Measurements from ENCODE around the gene MLIP.
"Not testable (repeated sequence)": the region's sequence is repeated elsewhere in the genome, so short reads cannot be mapped to it uniquely, and the experiment has no call there.

The MLIP gene

GRCh38 chr6:54222217-54222616 is 111.0 kb downstream of the MLIP start:
- DNase-seq (ENCODE audit: low read depth): no peak

GRCh38 chr6:54232703-54233102 is 121.5 kb downstream of the MLIP start:
- DNase-seq (ENCODE audit: low read depth): no peak

- no peak for DNase-seq (ENCODE audit: low read depth)
Measured at GRCh38 chr6:54234539-54234938, 123.3 kb downstream of the MLIP start.

GRCh38 chr6:54236984-54237383 is 125.7 kb downstream of the MLIP start:
- DNase-seq (ENCODE audit: low read depth): no peak

DNA sequence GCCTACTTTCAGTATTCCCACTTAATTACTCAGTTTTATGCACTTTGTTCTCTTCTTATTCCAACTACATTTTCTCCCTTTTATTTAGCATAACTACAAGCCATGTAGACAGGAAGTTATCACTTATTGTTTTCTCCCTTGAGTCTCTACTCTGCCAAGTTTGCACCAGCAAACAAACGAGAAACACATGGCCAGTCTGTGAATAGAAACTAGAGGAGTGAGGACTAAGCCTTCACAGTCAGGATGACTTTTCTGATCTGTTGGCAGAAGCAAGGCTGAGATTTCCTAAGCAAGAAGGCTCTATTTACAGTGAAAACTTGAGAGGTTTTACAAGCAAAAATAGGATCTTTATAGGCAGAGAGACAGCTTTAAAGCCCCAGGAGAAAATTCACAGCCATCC is 127.2 kb downstream of the MLIP start:
- DNase-seq (ENCODE audit: low read depth): no peak

DNA sequence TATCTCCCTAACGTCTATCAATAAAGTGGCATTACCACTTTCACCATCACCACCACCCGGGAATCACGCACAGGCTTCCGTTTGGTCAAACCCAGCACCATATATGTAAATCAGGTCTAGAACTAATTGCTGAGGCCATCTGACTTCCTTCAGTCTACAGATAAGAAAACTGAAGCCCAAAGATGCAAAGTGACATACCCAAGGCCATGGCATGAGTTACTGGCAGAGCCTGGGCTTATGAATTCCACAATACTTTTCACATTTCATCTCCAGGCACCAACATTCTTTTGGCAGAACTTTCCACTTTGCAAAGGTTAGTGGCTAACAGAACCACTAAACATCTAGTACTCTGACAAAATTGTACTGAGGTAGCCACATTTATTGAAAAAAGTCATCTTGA is 132.5 kb downstream of the MLIP start:
- no peak for DNase-seq (ENCODE audit: low read depth)

- no peak for DNase-seq (ENCODE audit: low read depth)
Measured at GRCh38 chr6:54244430-54244829, 133.2 kb downstream of the MLIP start.

DNA sequence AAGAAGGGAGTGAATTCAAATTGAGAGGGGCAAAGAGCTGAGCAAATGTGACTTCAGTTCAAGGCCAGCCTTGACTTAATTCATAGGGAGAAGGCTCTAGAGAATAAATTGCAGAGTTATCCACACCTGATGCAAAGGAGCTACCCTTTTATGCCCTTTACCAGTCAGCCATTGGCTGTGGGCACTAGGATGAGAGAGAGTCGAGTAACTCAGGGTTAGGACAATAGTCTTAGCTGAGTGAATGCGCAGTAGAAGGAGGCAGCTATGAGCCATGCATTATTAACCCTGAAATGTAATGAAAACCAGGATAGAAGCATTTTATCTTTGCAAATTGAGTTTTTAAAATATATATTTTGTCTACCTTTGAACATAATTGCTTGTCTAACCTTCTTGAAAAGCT is 134.0 kb downstream of the MLIP start:
- DNase-seq (ENCODE audit: low read depth): no peak

DNA sequence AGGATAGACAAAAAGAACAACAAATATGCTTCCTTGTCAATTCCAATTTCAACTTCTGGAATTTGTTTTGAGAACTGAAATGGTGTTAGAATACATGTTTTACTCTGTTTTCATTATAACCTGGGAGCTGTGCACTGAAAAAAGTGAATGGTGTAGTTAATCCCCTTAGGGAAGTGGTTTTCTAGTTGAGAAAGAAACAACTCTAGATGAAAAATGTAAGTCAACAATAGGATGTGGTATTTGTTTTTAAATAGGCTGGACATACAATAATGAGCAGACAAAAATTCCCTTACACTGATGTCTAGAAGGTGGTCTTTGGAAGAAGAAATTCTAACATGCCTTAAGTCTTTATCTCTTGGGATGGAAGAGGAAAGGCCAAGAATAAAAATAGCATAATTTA is 137.1 kb downstream of the MLIP start:
- no peak for DNase-seq (ENCODE audit: low read depth)

- no peak for DNase-seq (ENCODE audit: low read depth)
Measured at GRCh38 chr6:54248994-54249393, 137.8 kb downstream of the MLIP start.

DNA sequence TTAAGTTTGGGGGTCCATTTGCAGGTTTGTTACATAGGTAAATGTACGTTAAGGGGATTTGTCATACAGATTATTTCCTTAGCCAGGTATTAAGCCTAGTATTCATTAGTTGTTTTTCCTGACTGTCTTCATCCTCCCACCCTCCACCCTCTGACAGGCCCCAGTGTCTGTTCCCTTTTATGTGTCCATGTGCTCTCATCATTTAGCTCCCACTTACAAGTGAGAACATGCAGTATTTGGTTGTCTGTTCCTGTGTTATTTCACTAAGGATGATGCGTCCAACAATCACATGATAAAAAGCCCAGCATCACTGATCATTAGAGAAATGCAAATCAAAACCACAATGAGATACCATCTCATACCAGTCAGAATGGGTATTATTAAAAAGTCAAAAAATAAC is 138.6 kb downstream of the MLIP start:
- not testable (repeated sequence) for DNase-seq (ENCODE audit: low read depth)

- DNase-seq (ENCODE audit: low read depth): no peak
Measured at GRCh38 chr6:54252496-54252895, 141.3 kb downstream of the MLIP start.

DNA sequence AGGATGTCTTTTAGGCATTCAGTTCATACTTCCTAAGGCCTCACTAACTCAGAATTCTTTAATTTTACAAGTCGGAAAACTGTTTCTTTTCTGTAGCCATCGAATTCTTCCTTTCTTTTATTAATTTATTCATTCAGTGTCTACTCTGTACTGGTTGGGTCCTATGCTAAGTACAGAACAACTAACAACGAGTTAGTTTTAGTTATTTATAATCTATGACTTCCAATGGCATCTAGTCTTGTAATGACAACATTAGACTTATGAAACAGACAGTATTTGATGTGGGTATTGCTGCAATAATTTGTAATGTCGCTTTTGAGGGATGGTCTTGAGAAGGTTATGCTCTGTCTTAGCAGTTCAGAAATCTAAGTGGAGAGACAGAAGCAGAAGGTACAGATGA is 141.7 kb downstream of the MLIP start:
- no peak for DNase-seq (ENCODE audit: low read depth)

GRCh38 chr6:54254886-54255285 is 143.6 kb downstream of the MLIP start:
- no peak for DNase-seq (ENCODE audit: low read depth)

GRCh38 chr6:54255886-54256285 is 144.6 kb downstream of the MLIP start:
- no peak for DNase-seq (ENCODE audit: low read depth)

DNA sequence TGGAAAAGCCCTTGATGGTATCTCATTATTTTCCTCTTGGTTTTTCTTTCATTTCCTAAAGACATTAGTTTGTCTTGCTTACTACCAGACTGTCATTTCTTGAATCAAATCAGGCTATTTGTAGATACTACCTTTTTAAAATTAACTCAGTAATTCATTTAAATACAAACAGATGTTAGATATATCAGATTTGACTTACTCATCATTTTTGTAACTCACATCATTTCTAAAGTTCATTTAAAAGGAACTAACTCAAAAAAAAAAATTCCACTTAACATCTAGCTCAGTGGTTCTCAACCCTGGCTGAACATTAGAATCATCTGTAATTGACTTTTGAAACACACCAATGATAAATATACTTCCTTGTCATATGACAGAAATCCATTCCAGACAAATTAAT is 148.8 kb downstream of the MLIP start:
- no peak for DNase-seq (ENCODE audit: low read depth)

DNA sequence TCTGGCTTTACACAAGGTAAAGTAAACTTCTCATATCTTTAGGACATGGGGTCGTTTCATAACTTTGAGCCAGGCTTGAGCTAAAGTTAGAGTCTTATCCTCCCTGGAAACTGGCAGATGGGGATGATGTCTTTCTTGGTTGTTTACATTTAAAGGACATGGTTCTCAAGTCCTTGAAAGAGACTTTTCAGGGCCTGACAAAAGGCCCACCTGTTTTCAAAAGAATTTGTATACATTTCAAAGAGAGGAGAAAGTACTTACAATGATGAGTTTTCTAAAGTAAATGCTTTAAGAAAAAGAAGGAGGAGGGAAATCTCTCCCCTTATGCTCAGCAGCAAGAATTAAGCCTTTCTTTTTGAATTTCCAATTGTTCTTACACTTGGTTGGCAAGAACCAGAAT is 151.3 kb downstream of the MLIP start:
- DNase-seq (ENCODE audit: low read depth): no peak

DNA sequence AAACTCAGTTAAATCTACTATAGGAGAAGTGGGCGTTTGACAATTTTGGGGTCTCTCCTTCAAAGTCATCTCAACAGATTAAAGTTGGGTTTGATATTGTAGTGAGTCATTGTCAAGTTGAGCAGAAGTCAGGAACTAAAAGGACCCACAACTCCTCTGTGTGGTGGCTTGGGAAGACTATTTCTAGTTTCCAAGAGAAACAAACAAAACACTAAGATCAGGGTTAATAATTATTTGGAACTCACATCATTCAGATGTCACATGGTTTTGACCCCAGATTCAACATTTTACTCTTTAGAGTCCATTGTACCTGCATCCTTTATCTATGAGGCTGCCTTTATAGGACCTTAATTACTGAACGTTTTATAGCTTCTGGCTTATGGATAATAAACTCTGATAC is 151.7 kb downstream of the MLIP start:
- no peak for DNase-seq (ENCODE audit: low read depth)

DNA sequence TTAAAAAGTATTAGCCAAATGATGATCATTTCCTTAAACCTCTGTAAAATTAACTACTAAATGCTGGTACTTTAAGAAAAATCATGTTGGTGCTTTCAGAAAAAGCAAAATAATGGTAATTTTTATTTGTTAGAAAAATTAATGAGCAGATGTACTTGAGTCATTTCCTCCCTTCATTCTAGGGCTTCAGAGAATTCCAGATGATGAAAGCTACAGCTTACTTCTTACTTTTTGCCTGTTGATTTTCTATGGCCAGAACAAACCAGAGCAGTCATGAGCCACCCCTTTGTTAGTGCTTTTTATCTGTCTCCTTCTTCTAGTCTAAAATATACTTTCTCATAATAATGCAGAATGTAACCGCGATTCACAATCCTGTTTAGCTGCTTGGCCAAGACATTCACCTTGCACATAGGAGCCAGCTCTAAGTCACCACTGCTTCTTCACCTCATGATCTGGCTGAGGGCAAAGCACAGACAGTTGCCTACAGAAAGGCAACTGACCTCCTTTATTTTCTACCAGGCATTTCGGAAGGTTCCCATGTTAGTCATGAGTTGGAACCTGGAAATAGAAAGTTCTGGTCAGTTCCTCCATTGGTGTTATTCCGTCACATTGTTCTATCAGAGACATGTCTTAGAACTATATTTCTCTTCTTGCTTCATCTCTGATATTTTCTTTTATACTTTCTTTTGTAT is 153.5 kb downstream of the MLIP start:
- DNase-seq (ENCODE audit: low read depth): no peak

DNA sequence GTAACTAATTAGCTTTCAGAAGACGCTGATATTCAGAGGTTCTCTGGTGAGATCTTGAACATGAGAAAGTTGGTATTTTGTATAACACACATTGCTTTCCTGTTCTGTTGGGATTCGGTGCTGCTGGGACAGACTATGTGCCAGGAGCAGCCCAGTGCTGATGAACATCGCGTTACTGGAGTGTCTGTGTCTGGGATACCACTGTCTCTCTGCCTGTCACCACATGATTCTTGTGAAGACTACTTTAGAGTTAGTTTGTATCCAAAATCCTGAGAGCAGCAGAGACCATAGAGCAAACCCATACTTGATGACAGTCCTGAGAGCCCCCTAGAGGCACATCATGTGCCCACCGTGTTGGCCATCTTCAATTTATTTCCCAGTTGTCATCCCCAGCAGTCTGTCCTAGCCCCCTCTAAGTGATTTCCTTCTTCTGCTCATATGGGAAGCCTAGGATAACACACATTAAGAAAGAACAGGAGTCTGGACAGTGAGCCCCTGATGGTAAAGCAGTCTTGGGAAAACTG is 155.2 kb downstream of the MLIP start:
- no peak for DNase-seq (ENCODE audit: low read depth)

DNA sequence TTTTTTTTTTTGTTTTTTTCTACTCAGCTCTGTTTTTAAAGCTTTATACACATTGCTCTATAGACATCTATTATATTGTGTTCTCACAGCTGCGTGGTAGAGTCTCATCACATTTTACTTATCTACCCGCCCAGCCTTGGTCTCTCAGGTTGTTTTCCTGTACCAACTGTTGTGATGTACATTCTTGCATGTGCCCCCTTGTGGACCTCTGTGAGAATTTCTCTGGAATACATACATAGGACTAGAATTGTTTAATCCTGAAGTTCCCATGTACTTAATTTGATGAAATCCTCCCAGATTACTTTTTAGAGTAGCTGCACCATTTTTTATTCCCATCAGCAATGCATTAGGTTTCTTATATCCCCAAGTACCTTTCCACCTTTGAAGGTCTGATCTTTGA is 156.6 kb downstream of the MLIP start:
- no peak for DNase-seq (ENCODE audit: low read depth)

- DNase-seq (ENCODE audit: low read depth): no peak
Measured at GRCh38 chr6:54273214-54273820, 162.1 kb downstream of the MLIP start.

- no peak for DNase-seq (ENCODE audit: low read depth)
Measured at GRCh38 chr6:54274383-54274782, 163.1 kb downstream of the MLIP start.

DNA sequence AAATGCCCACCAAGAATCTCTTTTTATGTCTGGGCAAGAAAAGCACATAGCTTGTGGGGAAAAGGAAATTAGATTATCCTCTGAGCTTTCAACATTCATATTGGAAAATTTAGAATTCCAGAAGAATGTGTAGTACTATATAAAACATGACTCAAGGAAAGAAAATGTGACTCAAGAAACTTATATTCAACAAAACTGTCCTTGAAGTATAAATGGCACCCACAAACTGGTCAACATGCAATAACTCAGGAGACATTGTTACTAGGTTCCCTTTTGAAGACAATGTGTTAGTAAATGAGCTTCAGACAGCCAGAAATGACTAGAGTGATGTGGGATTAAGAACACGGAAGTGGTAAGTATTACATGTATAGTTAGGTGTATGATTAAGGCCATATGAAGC is 170.9 kb downstream of the MLIP start:
- DNase-seq (ENCODE audit: low read depth): no peak

Measured in activated T-cell treated with anti-CD3 and anti-CD28 coated beads for 24 hours (primary cell).